ACHN (cell line): ENCODE measurements around the gene MEAK7.

Experiments used
- DNase-seq: peaks from one replicate; pipeline ENCODE4 v3.0.0-alpha.2; 2015
- in situ Hi-C: cut with HindIII; loops from 2 replicates; pipeline ENCODE4 v1.10.0; 2017; ENCODE audit warnings: low sequenced_read_pairs, low pct_ligation_motif_present, low pct_unique_long_range_greater_than_20kb

Gene MEAK7

GRCh38 chr16:84517366-84517765, 12.9 kb upstream of the MEAK7 start:
- in situ Hi-C loops = loop anchor here (25.0 kb wide), 1 partner anchor 220 kb away; no protein-coding TSS in a partner anchor
- DNase-seq = no peak

GRCh38 chr16:84514874-84515835, 10.7 kb upstream of the MEAK7 start:
- in situ Hi-C loops = loop anchor here (25.0 kb wide), 1 partner anchor 222 kb away; no protein-coding TSS in a partner anchor
- DNase-seq = no peak

DNA sequence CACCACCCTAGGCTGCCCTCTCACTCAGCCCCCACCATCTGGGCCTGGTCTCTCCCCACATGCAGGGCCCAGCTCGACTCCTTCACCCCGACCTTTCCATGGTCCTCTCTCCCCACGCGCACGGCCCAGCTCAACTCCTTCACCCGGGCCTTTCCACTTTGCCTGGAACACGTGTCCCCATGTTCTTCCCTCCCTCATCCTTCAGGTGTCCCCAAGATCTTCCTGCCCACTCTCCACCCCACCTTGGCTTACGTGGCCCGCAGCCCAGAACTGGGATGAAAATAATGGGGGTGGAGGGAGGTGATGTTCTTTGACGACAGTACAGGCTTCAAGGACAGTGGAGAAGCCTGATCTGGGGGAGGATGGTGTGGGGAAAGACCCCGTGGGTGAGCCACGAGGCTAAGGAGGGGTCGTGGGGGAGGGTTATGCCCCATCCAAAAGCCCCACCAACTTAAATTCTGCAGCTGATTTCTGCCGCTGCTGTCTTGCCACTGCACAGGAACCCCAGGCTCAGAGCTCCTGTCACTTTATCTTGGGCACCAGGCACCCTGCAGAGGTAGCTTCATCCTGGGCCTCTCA, 9.9 kb upstream of the MEAK7 start:
- DNase-seq = no peak
- in situ Hi-C loops = loop anchor here (25.0 kb wide), 1 partner anchor 223 kb away; no protein-coding TSS in a partner anchor

GRCh38 chr16:84513666-84514065, 9.2 kb upstream of the MEAK7 start:
- in situ Hi-C loops = loop anchor here (25.0 kb wide), 1 partner anchor 224 kb away; no protein-coding TSS in a partner anchor
- DNase-seq = no peak

GRCh38 chr16:84513123-84513522, 8.7 kb upstream of the MEAK7 start:
- in situ Hi-C loops = loop anchor here (25.0 kb wide), 1 partner anchor 224 kb away; no protein-coding TSS in a partner anchor
- DNase-seq = no peak

GRCh38 chr16:84511831-84512230, 7.4 kb upstream of the MEAK7 start:
- in situ Hi-C loops = loop anchor here (25.0 kb wide), 1 partner anchor 225 kb away; no protein-coding TSS in a partner anchor
- DNase-seq = no peak

- DNase-seq = peak; percentile 84
- in situ Hi-C loops = loop anchor here (25.0 kb wide), 1 partner anchor 226 kb away; no protein-coding TSS in a partner anchor
These were observed 6.8 kb upstream of the MEAK7 start for GRCh38 chr16:84511180-84511800.

- in situ Hi-C loops = loop anchor here (25.0 kb wide), 1 partner anchor 228 kb away; no protein-coding TSS in a partner anchor
- no peak for DNase-seq
These were observed 4.8 kb upstream of the MEAK7 start for GRCh38 chr16:84509032-84509950.

GRCh38 chr16:84508502-84508901, 4.0 kb upstream of the MEAK7 start:
- in situ Hi-C loops = loop anchor here (25.0 kb wide), 1 partner anchor 229 kb away; no protein-coding TSS in a partner anchor
- DNase-seq = no peak

GRCh38 chr16:84507011-84507982, 2.8 kb upstream of the MEAK7 start:
- in situ Hi-C loops = loop anchor here (25.0 kb wide), 1 partner anchor 230 kb away; no protein-coding TSS in a partner anchor
- DNase-seq = no peak

DNA sequence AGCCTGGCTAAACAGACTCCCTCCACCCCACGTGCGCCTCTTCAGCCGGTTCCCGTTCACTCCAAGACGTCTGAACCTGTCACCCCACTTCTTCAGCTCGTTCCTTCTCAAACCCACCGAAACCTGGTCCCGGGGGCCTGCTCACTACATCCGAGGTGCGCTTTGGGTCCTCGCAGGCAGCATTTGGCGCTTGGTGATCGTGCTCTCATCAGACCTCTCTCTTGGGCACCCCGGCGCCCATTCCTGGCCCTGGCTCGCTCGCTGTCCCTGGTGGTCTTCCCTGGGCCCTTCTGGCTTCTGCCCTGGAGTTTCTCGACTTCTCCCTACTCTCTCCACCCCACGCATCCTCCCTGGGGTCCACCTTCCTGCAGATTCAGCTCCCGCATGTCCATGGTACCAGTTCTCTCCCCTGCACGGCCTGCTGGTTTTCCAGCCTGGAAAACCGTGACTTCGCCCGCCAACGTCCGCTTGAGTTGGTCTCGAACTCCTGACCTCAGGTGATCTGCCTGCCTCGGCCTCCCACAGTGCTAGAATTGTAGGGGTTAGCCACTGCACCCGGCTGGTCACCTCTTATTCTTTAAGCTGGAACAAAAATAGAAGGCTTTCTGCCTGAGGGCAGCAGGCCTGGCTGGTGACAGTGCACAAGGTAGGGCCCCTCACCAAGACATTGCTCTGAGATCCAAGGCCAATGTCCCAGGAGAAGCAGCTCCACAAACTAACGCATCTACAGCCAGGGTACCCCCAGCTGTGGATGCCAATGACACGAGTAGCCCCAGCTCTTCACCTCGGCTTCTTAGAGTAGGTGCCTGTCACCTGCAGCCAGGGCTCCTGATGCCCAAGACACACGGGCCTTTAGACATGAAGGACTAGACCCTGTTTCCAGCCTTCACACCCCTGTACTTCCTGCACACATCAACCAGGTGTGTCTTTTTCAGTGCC, 1.1 kb upstream of the MEAK7 start:
- DNase-seq = peak; percentile 32
- in situ Hi-C loops = loop anchor here (25.0 kb wide), 1 partner anchor 232 kb away; no protein-coding TSS in a partner anchor

- in situ Hi-C loops = loop anchor here (25.0 kb wide), 1 partner anchor 233 kb away; no protein-coding TSS in a partner anchor
- peak; percentile 50 for DNase-seq
These were observed 586 bp downstream of the MEAK7 start for GRCh38 chr16:84503751-84504395.

GRCh38 chr16:84502581-84502980, 1.9 kb downstream of the MEAK7 start:
- no peak for DNase-seq
- in situ Hi-C loops = loop anchor here (25.0 kb wide), 1 partner anchor 235 kb away; no protein-coding TSS in a partner anchor

DNA sequence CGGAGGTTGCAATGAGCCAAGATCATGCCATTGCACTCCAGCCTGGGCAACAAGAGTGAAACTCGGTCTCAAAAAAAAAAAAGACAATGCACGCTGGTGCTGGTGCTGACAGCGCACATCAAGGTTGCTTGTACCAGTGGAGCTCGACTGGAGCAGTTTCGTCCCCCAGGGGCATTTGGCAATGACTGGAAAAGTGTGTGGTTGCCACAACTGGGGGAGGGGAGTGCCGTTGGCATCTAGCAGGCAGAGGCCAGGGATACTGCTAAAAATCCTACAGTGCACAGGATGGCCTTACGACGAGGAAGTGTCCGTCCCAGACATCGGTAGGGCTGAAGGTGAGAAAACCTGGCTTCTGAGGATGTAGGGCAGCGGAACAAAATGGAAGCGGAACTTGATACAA, 2.4 kb downstream of the MEAK7 start:
- in situ Hi-C loops = loop anchor here (25.0 kb wide), 1 partner anchor 235 kb away; no protein-coding TSS in a partner anchor
- DNase-seq = no peak
